Ramos (cell line): Measurements from ENCODE around the gene FAM219B.
"Not testable (repeated sequence)": the region's sequence is repeated elsewhere in the genome, so short reads cannot be mapped to it uniquely, and the experiment has no call there.

ENCODE experiments used
- in situ Hi-C: fragments of 300-500 bp; cut with MboI; formaldehyde crosslinking; loops from one replicate; pipeline ENCODE4 v1.14.3; 2022; ENCODE audit warnings: low sequenced_read_pairs; ENCODE audit not compliant: unreplicated experiment

The FAM219B gene, protein sequence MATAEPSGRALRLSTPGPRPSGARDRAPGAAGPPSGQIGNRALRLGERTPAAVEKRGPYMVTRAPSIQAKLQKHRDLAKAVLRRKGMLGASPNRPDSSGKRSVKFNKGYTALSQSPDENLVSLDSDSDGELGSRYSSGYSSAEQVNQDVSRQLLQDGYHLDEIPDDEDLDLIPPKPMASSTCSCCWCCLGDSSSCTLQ

DNA sequence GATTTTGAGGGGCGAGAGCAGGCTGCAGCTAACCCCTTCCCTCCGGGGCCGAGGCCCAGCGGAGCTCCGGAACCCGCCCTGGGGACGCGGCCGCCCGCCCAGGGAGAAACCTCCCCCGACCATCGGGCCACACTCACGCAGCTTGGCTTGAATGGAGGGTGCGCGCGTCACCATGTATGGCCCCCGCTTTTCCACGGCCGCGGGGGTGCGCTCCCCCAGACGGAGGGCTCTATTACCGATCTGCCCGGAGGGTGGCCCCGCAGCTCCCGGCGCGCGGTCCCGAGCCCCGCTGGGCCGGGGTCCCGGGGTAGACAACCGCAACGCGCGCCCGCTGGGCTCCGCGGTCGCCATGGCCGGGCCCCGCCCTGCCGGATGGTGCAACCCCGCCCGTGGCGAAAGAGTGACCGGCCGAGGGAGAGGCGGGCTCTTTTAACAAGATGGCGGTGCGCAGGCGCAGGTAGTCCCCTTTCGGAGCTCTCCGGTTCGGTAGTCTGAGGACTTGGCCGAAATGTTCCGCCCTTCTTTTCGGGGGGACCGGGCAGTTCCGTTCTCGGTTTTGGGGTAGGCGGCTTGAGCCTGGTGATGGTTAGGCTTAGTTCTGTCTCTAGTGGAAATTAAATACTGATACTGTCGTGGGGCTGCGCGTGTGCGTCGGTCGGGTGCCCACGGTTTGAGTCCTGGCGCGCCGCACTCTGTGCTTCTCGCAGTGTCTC lies at the start of gene FAM219B:
TSS of gene FAM219B (minus strand) at position 402 of the 713 bp plus-strand sequence. CDS start at position 351, 51 bp downstream.
- in situ Hi-C loops = no loop called here

- in situ Hi-C loops = loop anchor here (10.0 kb wide), 1 partner anchor 581 kb away; no protein-coding TSS in a partner anchor
Observed at GRCh38 chr15:74955796-74956647, 49.4 kb upstream of the FAM219B start.

DNA sequence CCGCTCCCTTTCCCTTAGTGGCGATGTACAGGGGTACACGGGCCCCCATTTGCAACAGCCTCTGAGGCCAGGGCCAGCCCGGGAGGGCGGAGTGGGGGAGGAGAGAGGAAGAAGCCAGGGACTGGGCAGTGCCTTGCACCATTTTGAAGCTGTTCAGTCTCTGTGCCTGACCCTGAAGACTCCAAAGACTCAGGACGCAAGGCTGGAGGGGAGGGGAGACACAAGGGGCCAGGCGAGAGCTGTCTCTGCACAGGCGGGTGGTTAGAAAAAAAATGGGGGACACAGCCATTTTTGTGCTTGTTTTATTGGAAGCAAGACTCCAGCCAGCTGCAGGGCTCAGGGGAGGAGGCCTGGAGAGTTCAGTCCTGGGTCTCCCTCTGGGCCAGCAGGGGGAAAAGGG lies 48.4 kb upstream of the FAM219B start:
- in situ Hi-C loops = loop anchor here (10.0 kb wide), 1 partner anchor 580 kb away; no protein-coding TSS in a partner anchor

GRCh38 chr15:74954515-74954914 lies 47.9 kb upstream of the FAM219B start:
- in situ Hi-C loops = loop anchor here (5.0 to 10.0 kb wide), 2 partner anchors 332 to 580 kb away; no protein-coding TSS in a partner anchor

- in situ Hi-C loops = loop anchor here (5.0 to 10.0 kb wide), 2 partner anchors 329 to 576 kb away; no protein-coding TSS in a partner anchor
Observed at GRCh38 chr15:74951006-74951405, 44.4 kb upstream of the FAM219B start.

- in situ Hi-C loops = loop anchor here (5.0 to 10.0 kb wide), 2 partner anchors 328 to 575 kb away; no protein-coding TSS in a partner anchor
Observed at GRCh38 chr15:74950078-74950908, 43.6 kb upstream of the FAM219B start.

- in situ Hi-C loops = no loop called here
Observed at GRCh38 chr15:74937590-74938371, 31.1 kb upstream of the FAM219B start, which contains the start of gene COX5A. Gene COX5A (minus strand): TSS chr15:74938073. CDS start chr15:74938014, 59 bp downstream.

GRCh38 chr15:74937272-74937589 lies 30.6 kb upstream of the FAM219B start:
- in situ Hi-C loops = no loop called here

DNA sequence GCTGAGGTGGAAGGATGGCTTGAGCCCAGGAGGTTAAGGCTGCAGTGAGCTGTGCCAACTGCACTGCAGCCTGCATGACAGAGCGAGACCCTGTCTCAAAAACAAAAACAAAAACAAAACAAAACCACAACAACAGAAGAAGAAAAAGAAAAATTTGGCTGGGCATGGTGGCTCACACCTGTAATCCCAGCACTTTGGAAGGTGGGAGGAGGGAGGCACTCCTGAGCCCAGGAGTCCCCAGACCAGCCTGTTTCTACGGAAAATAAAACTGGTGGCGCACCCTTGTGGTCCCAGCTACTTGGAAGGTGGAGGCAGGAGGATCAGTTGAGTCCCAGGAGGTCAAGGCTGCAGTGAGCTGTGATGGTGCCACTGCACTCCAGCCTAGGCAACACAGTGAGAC lies 28.5 kb upstream of the FAM219B start:
- in situ Hi-C loops = not testable (repeated sequence)

DNA sequence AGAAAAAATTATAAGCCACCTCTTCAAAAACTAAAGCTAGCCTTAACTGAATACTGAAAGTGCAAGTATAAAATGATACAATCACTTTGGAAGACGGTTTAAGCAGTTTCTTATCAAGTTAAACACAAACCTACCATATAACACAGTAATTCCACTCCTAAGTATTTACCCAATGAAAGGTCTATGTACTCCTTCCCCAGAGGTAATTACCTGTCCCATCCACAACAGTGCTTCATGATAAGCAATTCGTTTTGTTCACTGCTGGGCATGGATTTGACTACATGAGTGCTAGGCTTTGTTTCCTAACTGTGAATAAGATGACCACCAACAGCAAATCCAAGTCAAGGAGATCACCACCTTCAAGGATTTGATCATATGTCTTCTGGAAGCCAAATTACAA lies 26.9 kb upstream of the FAM219B start:
- in situ Hi-C loops = no loop called here

GRCh38 chr15:74928771-74929198 lies 22.1 kb upstream of the FAM219B start:
- in situ Hi-C loops = no loop called here

GRCh38 chr15:74924525-74924924 lies 17.9 kb upstream of the FAM219B start:
- in situ Hi-C loops = no loop called here

DNA sequence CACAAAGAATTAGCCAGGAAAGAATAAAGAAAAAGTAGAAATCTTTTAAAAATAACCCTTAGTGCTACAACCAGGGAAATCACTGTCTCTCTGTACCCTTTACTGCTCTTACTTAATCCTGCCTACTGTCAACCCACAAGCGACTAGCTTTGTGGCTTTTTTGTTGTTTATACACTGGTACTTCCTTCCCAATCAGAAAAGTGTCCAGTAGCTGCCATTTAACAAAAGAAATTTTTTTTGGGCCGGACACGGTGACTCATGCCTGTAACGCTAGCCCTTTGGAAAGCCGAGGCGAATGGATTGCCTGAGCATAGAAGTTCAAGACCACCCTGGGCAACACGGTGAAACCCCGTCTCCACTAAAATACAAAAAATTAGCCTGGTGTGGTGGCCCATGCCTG lies 13.8 kb upstream of the FAM219B start:
- in situ Hi-C loops = no loop called here

DNA sequence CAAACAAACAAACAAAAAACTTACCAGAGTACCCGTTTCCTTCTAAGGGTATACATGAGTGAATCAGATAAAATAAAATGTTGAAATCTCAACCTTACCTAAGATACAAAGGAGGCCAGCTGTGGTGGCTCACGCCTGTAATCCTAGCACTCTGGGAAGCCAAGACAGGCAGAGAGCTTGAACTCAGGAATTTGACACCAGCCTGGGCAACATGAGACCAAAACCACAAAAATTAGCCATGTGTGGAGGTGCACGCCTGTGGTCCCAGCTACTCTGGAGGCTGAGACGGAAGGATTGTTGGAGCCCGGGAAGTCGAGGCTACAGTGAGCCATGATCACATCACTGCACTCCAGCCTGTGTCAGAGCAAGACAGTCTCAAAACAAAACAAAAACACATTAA lies 11.0 kb upstream of the FAM219B start:
- in situ Hi-C loops = no loop called here

DNA sequence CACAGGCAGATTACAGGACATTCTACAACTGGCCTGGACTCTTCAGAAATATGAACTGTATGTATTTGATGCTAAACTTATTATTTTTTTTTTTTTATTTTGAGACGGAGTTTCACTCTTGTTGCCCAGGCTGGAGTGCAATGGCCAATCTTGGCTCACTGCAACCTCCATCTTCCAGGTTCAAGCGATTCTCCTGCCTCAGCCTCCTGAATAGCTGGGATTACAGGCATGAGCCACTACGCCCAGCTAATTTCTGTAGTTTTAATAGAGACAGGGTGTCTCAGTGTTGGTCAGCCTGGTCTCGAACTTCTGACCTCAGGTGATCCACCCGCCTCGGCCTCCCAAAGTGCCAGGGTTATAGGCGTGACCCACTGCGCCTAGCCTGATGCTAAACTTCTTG lies 7.1 kb upstream of the FAM219B start:
- in situ Hi-C loops = not testable (repeated sequence)

DNA sequence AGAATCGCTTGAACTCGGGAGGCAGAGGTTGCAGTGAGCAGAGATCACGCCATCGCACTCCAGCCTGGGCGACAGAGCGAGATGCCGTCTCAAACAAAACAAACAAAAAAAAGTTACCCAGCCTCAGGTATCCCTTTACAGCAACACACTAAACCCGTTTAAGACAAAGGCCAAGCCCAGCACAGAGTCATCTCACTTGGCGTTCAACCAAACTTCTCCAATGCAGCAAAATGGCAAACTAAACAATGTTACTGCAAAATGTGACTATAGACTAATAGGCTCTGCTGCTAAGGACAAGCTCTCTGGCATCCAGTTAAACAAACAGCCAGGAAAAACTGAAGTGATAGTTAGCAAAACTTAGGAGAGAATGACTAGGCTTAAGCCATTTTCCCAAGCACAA lies 6.4 kb upstream of the FAM219B start:
- in situ Hi-C loops = no loop called here

- in situ Hi-C loops = no loop called here
Observed at GRCh38 chr15:74908635-74909034, 2.0 kb upstream of the FAM219B start.

GRCh38 chr15:74907163-74907870 lies 666 bp upstream of the FAM219B start:
- in situ Hi-C loops = no loop called here
